SK-N-SH treated with all-trans-retinoic acid at 6 μM for 48 hours (cell line): ENCODE measurements around the gene B4GALT6.

Experiments
- ATAC-seq: fragments of 200-7000 bp; cut with Tn5 transposase; 3 replicates; pipeline ENCODE4 v1.9.1; 2020; ENCODE audit warnings: mild to moderate bottlenecking, moderate library complexity
- ARNTL ChIP-seq: fragments of 450-650 bp; formaldehyde crosslinking; IDR thresholded peaks from 2 replicates; pipeline ENCODE4 v1.5.0; 2020; ENCODE audit warnings: low read depth, mild to moderate bottlenecking, moderate library complexity, borderline replicate concordance
- BACH2 ChIP-seq: fragments of 250-450 bp; sonication (Bioruptor Pico); IDR thresholded peaks from 2 replicates; pipeline ENCODE4 v1.9.0; 2021; ENCODE audit warnings: mild to moderate bottlenecking, borderline replicate concordance
- CSDC2 ChIP-seq: fragments of 250-450 bp; sonication (Bioruptor Pico); IDR thresholded peaks from 2 replicates; pipeline ENCODE4 v1.5.0; 2020; ENCODE audit warnings: mild to moderate bottlenecking, moderate library complexity
- ESRRG ChIP-seq: fragments of 250-450 bp; sonication (Bioruptor Pico); IDR thresholded peaks from 2 replicates; pipeline ENCODE4 v1.6.1; 2021; ENCODE audit warnings: mild to moderate bottlenecking
- GLIS3 ChIP-seq: fragments of 250-450 bp; sonication (Bioruptor Pico); IDR thresholded peaks from 2 replicates; pipeline ENCODE4 v1.5.0; 2020; ENCODE audit warnings: mild to moderate bottlenecking, moderate library complexity
- ISL1 ChIP-seq: fragments of 250-450 bp; sonication (Bioruptor Pico); IDR thresholded peaks from 2 replicates; pipeline ENCODE4 v2.1.2; 2022; ENCODE audit warnings: mild to moderate bottlenecking, moderate library complexity
- OSR1 ChIP-seq: fragments of 250-450 bp; sonication (Bioruptor Pico); IDR thresholded peaks from 2 replicates; pipeline ENCODE4 v1.8.0; 2022; ENCODE audit warnings: moderate library complexity, mild to moderate bottlenecking, inconsistent platforms
- PPARA ChIP-seq: fragments of 250-450 bp; sonication (Bioruptor Pico); IDR thresholded peaks from 2 replicates; pipeline ENCODE4 v1.5.0; 2020; ENCODE audit warnings: mild to moderate bottlenecking, borderline replicate concordance
- SNAI2 ChIP-seq: fragments of 250-450 bp; sonication (Bioruptor Pico); IDR thresholded peaks from 2 replicates; pipeline ENCODE4 v1.5.0; 2020; ENCODE audit warnings: mild to moderate bottlenecking, moderate library complexity
- TOX ChIP-seq: fragments of 250-450 bp; sonication (Bioruptor Pico); IDR thresholded peaks from 2 replicates; pipeline ENCODE4 v1.8.0; 2021; ENCODE audit warnings: mild to moderate bottlenecking, moderate library complexity, borderline replicate concordance
- ZC3H10 ChIP-seq: fragments of 250-450 bp; sonication (Bioruptor Pico); IDR thresholded peaks from 2 replicates; pipeline ENCODE4 v1.5.1; 2021; ENCODE audit warnings: mild to moderate bottlenecking, moderate library complexity
- ZFP3 ChIP-seq: fragments of 250-450 bp; sonication (Bioruptor Pico); IDR thresholded peaks from 2 replicates; pipeline ENCODE4 v1.5.0; 2020; ENCODE audit warnings: mild to moderate bottlenecking, moderate library complexity
- ZFP30 ChIP-seq: fragments of 450-650 bp; formaldehyde crosslinking; IDR thresholded peaks from 2 replicates; pipeline ENCODE4 v1.5.0; 2022; ENCODE audit warnings: mild to moderate bottlenecking, moderate library complexity
- ZNF565 ChIP-seq: fragments of 450-650 bp; formaldehyde crosslinking; conservative IDR thresholded peaks from 2 replicates; pipeline ENCODE4 v1.5.0; 2020; ENCODE audit warnings: low read depth, mild to moderate bottlenecking, moderate library complexity
- ZNF70 ChIP-seq: fragments of 450-650 bp; formaldehyde crosslinking; IDR thresholded peaks from 2 replicates; pipeline ENCODE4 v1.5.0; 2020; ENCODE audit warnings: mild to moderate bottlenecking, moderate library complexity
- ZNF8 ChIP-seq: fragments of 450-650 bp; formaldehyde crosslinking; IDR thresholded peaks from 2 replicates; pipeline ENCODE4 v1.5.0; 2020; ENCODE audit warnings: mild to moderate bottlenecking, moderate library complexity
- TF ChIP-seq, protein P1 (sequence below): fragments of 250-450 bp; sonication (Bioruptor Pico); IDR thresholded peaks from 2 replicates; pipeline ENCODE4 v1.8.0; 2020; ENCODE audit warnings: mild to moderate bottlenecking, moderate library complexity, borderline replicate concordance
- TF ChIP-seq, protein P2 (sequence below): fragments of 250-450 bp; sonication (Bioruptor Pico); IDR thresholded peaks from 2 replicates; pipeline ENCODE4 v1.8.0; 2021; ENCODE audit warnings: low read depth, mild to moderate bottlenecking, moderate library complexity, borderline replicate concordance
- TF ChIP-seq, protein P3 (sequence below): fragments of 250-450 bp; sonication (Bioruptor Pico); IDR thresholded peaks from 2 replicates; pipeline ENCODE4 v1.5.1; 2021; ENCODE audit warnings: mild to moderate bottlenecking, moderate library complexity
- TF ChIP-seq, protein P4 (sequence below): fragments of 250-450 bp; sonication (Bioruptor Pico); IDR thresholded peaks from 2 replicates; pipeline ENCODE4 v1.5.0; 2020; ENCODE audit warnings: mild to moderate bottlenecking, moderate library complexity
- TF ChIP-seq, protein P5 (sequence below): fragments of 250-450 bp; sonication (Bioruptor Pico); IDR thresholded peaks from 2 replicates; pipeline ENCODE4 v1.5.1; 2020; ENCODE audit warnings: low read depth, mild to moderate bottlenecking, moderate library complexity

The B4GALT6 gene

DNA sequence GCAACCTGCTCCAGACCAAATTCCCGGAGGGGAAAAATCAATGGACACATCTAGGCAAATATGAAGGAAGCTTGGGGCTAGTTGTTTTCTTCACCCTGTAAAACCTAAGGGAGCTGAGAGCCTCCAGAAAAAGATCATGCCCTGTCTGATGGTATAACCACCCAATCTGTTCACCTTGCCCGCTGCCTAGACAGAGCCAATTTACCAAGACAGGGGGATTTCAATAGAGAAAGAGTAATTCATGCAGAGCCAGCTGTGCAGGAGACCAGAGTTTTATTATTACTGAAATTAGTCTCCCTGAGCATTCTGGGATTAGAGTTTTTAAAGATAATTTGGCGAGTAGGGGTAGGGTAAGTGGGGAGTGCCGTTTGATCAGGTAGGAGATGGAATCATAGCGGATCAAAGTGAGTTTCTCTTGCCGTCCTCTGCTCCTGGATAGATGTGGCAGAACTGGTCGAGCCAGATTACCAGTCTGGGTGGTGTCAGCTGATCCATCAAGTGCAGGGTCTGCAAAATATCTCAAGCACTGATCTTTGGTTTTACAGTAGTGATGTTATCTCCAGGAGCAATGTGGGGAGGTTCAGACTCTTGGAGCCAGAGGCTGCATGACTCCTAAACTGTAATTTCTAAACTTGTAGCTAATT lies 35.1 kb upstream of the B4GALT6 start:
- TF ChIP-seq SNAI2 (CRISPR knock-in tag) (no peak), ZFP3 (no peak), OSR1 (CRISPR knock-in tag) (no peak), ISL1 (CRISPR knock-in tag) (no peak), ZNF70 (CRISPR knock-in tag) (no peak), ZFP30 (CRISPR knock-in tag) (no peak), CSDC2 (CRISPR knock-in tag) (no peak), ZNF565 (CRISPR knock-in tag) (no peak), ZNF8 (CRISPR knock-in tag) (no peak), ZC3H10 (CRISPR knock-in tag) (no peak), BACH2 (no peak)
- TF ChIP-seq, protein P1, sequence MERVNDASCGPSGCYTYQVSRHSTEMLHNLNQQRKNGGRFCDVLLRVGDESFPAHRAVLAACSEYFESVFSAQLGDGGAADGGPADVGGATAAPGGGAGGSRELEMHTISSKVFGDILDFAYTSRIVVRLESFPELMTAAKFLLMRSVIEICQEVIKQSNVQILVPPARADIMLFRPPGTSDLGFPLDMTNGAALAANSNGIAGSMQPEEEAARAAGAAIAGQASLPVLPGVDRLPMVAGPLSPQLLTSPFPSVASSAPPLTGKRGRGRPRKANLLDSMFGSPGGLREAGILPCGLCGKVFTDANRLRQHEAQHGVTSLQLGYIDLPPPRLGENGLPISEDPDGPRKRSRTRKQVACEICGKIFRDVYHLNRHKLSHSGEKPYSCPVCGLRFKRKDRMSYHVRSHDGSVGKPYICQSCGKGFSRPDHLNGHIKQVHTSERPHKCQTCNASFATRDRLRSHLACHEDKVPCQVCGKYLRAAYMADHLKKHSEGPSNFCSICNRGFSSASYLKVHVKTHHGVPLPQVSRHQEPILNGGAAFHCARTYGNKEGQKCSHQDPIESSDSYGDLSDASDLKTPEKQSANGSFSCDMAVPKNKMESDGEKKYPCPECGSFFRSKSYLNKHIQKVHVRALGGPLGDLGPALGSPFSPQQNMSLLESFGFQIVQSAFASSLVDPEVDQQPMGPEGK (CRISPR knock-in tag): no peak
- TF ChIP-seq, protein P2, sequence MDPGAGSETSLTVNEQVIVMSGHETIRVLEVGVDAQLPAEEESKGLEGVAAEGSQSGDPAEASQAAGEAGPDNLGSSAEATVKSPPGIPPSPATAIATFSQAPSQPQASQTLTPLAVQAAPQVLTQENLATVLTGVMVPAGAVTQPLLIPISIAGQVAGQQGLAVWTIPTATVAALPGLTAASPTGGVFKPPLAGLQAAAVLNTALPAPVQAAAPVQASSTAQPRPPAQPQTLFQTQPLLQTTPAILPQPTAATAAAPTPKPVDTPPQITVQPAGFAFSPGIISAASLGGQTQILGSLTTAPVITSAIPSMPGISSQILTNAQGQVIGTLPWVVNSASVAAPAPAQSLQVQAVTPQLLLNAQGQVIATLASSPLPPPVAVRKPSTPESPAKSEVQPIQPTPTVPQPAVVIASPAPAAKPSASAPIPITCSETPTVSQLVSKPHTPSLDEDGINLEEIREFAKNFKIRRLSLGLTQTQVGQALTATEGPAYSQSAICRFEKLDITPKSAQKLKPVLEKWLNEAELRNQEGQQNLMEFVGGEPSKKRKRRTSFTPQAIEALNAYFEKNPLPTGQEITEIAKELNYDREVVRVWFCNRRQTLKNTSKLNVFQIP (CRISPR knock-in tag): no peak
- ATAC-seq: no peak

DNA sequence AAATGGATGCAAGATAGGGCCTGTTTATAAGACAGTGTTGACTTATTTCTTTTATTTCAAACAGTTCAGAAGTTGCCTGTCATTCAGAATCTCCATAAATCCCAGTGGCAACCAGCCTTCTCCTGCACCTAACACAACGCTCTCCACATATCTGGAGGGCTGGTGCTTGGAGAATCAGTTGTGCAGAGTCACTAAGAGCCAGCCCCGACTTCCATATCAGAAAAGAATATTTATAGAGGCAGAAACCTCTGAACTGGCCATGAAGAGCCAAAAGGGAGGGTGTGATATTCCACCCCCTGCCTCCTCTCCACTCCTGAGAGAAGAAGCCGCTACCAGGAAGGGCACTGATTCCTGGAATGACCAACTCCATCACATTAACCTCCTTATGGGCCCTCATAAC lies 34.0 kb upstream of the B4GALT6 start:
- no peak for ATAC-seq
- TF ChIP-seq GLIS3 (CRISPR knock-in tag) (no peak), ZFP30 (CRISPR knock-in tag) (no peak), BACH2 (no peak), ESRRG (CRISPR knock-in tag) (no peak), OSR1 (CRISPR knock-in tag) (no peak), CSDC2 (CRISPR knock-in tag) (no peak), ZNF565 (CRISPR knock-in tag) (no peak), TOX (no peak), ZC3H10 (CRISPR knock-in tag) (no peak)
- TF ChIP-seq, protein P3, sequence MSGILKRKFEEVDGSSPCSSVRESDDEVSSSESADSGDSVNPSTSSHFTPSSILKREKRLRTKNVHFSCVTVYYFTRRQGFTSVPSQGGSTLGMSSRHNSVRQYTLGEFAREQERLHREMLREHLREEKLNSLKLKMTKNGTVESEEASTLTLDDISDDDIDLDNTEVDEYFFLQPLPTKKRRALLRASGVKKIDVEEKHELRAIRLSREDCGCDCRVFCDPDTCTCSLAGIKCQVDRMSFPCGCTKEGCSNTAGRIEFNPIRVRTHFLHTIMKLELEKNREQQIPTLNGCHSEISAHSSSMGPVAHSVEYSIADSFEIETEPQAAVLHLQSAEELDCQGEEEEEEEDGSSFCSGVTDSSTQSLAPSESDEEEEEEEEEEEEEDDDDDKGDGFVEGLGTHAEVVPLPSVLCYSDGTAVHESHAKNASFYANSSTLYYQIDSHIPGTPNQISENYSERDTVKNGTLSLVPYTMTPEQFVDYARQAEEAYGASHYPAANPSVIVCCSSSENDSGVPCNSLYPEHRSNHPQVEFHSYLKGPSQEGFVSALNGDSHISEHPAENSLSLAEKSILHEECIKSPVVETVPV (CRISPR knock-in tag): no peak
- TF ChIP-seq, protein P4, sequence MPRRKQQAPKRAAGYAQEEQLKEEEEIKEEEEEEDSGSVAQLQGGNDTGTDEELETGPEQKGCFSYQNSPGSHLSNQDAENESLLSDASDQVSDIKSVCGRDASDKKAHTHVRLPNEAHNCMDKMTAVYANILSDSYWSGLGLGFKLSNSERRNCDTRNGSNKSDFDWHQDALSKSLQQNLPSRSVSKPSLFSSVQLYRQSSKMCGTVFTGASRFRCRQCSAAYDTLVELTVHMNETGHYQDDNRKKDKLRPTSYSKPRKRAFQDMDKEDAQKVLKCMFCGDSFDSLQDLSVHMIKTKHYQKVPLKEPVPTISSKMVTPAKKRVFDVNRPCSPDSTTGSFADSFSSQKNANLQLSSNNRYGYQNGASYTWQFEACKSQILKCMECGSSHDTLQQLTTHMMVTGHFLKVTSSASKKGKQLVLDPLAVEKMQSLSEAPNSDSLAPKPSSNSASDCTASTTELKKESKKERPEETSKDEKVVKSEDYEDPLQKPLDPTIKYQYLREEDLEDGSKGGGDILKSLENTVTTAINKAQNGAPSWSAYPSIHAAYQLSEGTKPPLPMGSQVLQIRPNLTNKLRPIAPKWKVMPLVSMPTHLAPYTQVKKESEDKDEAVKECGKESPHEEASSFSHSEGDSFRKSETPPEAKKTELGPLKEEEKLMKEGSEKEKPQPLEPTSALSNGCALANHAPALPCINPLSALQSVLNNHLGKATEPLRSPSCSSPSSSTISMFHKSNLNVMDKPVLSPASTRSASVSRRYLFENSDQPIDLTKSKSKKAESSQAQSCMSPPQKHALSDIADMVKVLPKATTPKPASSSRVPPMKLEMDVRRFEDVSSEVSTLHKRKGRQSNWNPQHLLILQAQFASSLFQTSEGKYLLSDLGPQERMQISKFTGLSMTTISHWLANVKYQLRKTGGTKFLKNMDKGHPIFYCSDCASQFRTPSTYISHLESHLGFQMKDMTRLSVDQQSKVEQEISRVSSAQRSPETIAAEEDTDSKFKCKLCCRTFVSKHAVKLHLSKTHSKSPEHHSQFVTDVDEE (CRISPR knock-in tag): no peak

DNA sequence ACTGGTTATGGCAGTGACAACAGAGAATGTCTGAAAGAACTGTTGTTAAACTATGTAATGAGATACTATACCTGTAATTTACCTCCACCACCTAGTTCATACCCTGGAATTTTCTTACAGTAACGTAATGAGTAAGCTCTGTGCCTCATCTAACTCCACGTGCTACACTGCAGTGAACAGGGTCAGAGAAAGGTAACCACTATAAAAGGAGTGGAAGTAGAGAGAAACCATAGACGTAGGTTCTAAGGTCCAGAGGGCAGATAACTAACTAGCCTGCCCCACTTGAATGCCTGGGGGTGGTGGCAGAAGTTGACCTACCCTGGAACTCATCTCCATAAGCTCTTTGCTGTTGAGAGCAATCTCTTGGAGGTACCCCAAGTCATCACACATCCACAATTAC lies 32.0 kb upstream of the B4GALT6 start:
- TF ChIP-seq GLIS3 (CRISPR knock-in tag): no peak
- no peak for TF ChIP-seq ARNTL (CRISPR knock-in tag)
- no peak for TF ChIP-seq PPARA (CRISPR knock-in tag)
- TF ChIP-seq ESRRG (CRISPR knock-in tag): no peak
- TF ChIP-seq, protein P2 (CRISPR knock-in tag): no peak
- TF ChIP-seq, protein P1 (CRISPR knock-in tag): no peak
- TF ChIP-seq, protein P5, sequence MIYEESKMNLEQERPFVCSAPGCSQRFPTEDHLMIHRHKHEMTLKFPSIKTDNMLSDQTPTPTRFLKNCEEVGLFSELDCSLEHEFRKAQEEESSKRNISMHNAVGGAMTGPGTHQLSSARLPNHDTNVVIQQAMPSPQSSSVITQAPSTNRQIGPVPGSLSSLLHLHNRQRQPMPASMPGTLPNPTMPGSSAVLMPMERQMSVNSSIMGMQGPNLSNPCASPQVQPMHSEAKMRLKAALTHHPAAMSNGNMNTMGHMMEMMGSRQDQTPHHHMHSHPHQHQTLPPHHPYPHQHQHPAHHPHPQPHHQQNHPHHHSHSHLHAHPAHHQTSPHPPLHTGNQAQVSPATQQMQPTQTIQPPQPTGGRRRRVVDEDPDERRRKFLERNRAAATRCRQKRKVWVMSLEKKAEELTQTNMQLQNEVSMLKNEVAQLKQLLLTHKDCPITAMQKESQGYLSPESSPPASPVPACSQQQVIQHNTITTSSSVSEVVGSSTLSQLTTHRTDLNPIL: no peak
- TF ChIP-seq ZNF70 (CRISPR knock-in tag): no peak
- no peak for ATAC-seq
